Activated CD4-positive, alpha-beta T cell treated with anti-CD3 and anti-CD28 coated beads, Interleukin-2, amount 50 U/mL, for 48 hours (primary cell): ENCODE measurements around the gene CPA5.

Experiments
- DNase-seq, 2 experiments: peaks; one replicate each; pipeline ENCODE4 v3.0.0-alpha.2; 2020

Gene CPA5

DNA sequence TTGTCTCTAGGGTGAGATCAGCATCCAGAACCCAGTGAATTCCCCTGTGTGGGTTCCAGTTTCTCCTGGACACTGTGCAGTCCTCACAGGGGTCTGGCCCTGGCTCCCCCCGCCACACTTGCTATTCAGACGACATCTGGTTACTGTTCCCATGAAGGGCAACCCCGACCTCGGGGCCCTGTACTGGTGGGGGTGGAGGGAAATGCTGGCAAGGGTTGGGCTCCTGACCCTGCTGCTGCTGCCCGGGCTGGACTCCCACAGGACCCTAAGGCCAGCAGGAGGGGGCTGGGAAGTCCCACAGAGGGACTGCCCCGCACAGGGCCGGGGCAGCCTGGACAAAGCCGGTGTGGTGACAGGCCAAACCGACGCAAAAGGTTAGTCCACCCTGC, 34.9 kb downstream of the CPA5 start:
- DNase-seq = no peak

DNA sequence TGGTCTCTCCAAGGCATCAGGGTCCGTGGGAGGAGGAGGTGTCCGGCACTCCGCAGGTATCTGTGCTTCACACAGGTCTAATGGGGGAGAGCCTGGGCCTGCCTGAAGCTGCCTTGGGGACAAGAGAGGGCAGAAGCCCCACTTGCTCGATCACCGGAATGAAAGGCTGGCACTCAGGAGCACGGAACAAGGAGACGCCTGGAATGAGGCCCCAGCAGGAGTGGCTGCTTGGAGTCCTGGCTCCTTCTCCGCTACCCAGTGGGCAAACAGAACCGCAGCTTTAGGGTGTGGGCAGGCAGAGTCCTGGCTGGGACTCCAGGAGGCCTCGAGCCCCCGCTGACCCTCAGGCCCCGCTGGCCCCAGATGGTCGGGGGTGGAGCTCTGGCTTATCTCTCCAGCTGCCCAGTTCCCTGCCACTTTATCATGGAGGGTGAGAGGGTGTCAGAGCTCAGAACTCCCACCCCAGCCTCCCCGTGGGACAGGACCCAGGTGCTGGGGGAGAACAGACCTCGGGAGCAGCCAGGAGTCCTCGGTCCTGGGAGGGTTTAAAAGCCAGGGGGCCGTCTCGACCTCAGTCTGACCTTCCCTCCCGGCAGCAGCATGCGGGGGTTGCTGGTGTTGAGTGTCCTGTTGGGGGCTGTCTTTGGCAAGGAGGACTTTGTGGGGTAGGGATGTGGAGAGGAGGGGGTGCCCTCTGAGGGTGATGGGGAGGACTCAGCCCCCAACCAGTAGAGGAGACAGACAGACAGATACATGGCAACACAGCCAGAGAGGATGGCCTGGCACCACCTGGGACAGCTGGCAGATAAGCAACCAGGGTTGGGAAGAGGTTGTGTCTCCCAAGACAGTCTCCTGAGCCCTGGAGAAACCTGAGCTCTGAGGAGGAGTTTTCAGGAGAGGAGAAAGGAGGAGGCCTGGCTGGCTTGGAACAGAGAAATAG, 35.6 kb downstream of the CPA5 start, which contains the start of gene CPA1:
CPA1 (plus strand) TSS at position 574 of the 940 bp plus-strand sequence; CDS start at position 601, 27 bp downstream.
- DNase-seq = no peak

DNA sequence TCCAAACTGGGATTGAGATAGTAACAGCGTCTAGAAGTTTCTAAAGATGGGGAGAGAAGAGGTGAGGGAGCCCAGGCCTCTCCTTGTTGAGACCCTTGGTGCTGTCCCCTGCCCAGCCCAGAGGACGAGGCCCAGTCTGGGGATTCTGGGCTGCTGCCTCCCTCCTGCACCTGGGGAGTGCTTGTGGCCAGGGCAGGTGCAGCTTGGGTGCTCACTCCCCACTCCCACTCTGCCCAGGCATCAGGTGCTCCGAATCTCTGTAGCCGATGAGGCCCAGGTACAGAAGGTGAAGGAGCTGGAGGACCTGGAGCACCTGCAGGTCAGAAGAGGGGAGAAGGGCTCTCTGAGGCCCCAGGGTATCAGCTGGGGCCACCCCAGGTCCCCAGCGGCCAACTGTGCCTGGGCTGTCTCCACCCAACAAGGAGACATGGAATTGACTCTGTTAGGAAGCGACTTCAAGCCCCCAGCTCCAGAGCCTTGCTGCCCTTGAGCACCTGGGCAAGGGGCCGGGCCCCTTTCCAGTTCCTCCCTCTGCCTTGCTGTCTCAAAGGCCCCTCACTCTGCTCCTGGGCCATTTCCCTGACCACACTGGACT, 36.3 kb downstream of the CPA5 start:
- DNase-seq = no peak

DNA sequence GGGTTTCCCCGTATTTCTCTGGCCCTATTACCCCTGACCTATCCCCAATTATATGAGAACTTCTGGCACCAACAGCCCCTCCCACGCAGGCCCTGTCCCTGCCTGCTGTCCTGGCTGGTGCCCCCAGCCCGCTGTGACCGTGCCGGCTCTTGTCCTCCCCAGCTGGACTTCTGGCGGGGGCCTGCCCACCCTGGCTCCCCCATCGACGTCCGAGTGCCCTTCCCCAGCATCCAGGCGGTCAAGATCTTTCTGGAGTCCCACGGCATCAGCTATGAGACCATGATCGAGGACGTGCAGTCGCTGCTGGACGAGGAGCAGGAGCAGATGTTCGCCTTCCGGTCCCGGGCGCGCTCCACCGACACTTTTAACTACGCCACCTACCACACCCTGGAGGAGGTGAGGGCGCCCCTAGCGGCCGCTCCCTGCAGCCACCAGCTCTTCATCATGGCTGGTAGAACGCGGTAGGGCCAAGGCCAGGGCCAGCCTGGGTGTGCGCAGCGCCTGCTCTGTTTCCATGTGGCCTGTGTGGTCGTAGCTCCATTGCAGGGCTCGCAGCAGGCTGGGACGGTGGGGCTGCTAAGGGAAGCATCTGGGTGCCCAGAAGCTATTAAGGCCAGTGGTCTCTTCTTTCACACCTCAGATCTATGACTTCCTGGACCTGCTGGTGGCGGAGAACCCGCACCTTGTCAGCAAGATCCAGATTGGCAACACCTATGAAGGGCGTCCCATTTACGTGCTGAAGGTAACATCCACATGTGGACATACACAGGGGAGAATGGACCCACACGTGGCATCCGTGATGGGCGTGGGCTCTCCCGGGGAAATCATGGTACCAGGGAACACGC, 37.1 kb downstream of the CPA5 start:
- DNase-seq = no peak

DNA sequence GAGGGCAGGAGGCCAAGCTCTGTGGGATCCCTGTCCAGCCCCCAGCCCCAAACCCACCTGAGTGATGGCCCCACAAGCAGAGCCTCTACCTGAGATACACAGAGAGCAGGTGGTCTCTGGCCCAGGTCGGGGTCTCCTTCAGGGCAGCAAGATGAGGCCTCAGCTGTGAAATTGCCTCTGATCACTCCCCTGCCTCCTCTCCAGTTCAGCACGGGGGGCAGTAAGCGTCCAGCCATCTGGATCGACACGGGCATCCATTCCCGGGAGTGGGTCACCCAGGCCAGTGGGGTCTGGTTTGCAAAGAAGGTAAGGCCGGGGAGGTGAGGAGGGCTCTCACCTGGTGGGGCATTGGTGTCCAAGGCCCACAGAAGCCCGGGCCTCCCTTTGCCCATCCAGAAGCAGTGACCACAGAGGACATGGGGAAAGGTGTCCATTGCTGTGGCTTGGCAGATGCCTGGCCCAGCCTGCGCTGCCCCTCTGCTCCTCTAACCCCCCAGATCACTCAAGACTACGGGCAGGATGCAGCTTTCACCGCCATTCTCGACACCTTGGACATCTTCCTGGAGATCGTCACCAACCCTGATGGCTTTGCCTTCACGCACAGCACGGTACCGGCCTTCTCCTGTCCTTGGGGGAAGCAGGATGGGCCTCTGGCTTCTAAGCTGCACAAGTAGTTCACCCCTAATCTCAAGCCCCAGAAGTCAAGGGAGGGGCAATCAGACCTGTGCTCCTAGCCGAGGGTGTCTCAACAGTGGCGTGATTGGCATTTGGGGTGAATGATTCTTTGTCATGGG, 38.8 kb downstream of the CPA5 start:
- DNase-seq = no peak

DNA sequence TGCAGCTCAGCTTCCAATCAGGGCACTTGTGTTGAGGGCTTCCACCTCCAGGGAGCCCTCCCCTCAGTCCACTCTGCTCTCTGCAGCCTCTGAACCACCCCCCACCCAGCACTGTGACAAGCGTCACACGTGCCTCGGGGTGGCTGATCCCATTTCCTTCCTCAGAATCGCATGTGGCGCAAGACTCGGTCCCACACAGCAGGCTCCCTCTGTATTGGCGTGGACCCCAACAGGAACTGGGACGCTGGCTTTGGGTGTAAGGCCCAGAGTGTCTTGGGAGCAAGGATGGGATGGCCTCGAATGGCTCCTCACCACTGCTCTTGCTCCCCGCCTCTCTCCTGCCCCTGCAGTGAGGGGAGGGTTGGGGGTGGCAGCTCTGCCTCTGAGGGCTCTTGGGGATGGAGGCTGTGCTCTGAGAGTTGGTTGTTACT, 39.8 kb downstream of the CPA5 start:
- no peak for DNase-seq

DNA sequence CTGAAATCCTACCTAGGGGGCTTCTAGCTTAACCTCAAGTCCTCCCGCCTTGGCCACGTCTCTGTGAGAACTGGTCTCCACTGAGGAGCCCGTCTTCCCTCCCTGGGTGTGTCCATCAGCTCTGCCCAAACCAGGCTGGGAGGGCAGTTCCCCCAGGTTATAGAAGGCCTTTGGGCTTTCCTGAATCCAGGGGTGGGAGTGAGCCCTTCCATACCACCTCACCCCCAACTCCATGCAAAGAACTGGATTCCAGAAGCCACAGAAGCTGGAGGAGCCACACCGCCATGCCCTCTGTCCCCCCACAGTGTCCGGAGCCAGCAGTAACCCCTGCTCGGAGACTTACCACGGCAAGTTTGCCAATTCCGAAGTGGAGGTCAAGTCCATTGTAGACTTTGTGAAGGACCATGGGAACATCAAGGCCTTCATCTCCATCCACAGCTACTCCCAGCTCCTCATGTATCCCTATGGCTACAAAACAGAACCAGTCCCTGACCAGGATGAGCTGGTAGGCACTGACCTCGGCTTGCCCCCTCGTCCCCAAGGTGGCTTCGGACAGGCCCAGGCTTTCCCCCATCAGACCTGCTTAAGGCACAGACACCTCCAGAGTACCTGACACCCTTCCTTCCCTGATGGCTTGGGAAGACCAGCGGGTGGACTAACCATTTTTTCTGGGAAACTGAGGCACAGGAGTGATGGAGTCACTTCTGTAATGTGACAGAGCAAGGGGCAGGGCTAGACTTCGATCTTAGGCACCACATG, 40.4 kb downstream of the CPA5 start:
- DNase-seq = no peak

DNA sequence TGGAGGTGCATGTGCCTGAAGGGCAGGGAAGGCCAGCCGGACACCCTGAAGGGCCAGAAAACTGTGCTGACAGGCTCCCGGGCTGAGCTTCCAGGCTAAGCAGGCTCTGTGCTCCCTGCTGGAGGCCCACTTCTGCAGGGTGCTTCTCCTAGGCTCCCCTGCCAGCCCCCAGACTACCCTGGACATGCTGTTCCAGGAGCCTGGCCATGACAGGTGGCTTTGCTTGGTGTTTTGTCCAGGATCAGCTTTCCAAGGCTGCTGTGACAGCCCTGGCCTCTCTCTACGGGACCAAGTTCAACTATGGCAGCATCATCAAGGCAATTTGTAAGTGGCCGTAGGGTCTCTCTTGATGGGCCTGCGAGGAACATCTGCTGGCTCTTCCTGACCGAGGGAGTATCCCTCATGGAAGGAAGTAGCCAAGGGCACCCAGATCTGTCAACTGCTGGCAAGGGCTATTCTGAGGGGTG, 41.0 kb downstream of the CPA5 start:
- DNase-seq = no peak

DNA sequence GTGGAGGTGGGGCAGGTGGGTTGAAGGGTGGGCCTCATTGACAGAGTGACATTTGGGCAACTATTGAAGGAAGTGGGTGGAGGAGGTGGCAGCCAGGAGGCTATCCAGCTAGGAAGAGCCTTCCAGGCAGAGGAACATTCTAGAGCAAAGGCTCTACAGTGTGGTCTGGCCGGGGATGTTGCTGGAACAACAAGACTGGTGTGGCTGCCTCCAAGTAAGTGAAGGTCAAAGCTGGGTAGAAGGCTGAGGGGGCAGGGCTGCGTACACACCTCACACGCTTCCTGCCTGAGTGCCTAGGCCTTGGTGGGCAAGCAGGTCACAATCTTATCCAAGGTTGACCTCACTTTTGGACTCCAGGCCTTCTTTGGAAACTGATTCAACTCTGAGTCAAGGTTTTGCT, 42.3 kb downstream of the CPA5 start:
- no peak for DNase-seq

DNA sequence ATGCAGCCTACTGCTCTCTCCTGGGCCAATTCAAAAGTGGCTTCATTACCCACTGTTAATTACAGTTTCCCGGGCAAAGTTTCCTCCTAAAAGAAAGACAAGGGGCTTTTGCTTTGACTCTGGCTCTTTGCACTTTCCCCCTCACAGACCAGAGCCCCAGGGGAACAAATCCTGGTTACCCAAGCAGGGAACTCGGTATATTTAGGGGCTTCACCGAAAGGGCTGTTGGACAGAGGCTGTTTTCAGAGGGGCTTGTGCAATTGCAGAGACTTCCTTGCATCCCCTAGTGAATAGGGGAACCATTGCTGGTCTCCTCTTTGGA, 42.7 kb downstream of the CPA5 start:
- no peak for DNase-seq

DNA sequence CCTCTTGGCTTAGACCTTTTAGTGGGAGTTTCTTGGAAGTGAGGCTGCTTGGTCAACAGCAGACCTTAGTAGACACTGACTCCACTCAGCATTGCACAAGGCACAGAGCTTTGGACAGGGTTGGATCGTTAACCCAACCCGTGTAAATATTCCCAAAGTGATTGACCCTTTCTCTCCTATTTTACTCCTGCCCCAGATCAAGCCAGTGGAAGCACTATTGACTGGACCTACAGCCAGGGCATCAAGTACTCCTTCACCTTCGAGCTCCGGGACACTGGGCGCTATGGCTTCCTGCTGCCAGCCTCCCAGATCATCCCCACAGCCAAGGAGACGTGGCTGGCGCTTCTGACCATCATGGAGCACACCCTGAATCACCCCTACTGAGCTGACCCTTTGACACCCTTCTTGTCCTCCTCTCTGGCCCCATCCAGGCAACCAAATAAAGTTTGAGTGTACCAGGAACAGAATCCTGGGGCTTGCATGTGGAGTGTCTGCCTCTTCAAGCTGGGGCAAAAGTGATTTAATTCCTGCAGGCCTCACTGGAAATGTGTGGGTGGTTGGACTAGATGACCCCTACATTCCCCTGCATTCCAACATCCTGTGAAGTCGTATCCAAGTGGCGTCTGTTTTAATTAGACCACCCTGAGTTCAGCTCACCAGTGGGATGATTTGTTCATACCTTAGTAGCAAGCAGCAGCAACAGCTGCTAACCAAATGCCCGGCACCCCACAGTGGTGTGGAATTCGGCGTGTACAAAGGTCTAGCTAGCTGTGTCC, 43.2 kb downstream of the CPA5 start:
- no peak for DNase-seq

DNA sequence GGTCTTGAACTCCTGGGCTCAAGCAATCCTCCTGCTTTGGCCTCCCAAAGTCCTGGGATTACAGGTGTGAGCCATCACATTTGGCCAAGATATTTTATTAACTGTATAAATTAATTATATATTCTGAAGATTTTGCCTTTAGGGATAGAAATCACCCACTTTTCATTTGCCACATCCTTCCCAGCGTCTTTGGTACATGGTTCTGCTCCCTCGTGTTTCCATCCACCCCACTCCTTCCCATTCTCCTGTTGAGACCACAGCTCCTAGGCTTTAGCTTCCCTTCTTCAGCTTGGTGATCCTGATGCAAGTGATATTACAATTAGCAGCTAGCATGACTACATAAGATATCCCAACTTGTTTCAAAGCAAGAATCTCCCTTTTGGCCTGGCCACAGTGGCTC, 44.1 kb downstream of the CPA5 start:
- DNase-seq = no peak

DNA sequence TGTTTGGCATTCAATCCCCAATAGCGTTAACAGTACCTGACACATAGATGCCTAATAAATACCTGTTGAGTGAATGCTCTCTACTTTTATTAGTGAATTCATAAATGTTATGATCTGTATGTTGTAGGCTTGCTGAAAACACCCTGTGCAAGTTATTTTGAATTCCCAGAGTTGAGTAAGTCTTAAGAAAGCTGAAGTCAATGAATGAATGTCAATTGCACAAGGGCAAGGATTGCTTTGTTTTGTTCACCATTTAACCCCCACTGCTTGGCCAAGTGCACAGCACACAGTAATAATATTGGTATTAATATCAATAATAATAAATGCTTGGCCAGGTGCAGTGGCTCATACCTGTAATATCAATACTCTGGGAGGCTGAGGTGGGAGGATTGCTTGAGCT, 45.9 kb downstream of the CPA5 start:
- DNase-seq = no peak

DNA sequence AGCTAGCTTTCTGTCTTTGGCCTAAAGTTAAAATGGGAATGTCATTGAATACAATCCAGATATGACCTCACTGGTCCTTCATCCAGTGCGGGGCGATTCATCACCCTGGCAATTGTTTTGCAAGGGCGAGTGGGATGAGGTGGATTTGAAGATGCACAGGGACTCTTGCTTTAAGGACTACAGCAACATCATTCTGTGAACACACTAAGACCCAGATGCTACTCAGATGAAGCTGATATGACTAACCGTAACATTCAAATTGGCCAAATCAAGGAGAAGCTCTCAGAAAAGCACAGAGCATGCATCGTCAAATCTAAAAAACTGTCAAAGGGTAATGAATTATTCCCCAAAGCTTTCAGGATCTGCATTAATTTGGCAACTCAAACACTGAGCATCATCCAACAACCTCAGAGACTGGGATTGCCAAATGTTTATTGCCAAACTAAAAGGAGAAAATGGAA, 48.5 kb downstream of the CPA5 start:
- no peak for DNase-seq

DNA sequence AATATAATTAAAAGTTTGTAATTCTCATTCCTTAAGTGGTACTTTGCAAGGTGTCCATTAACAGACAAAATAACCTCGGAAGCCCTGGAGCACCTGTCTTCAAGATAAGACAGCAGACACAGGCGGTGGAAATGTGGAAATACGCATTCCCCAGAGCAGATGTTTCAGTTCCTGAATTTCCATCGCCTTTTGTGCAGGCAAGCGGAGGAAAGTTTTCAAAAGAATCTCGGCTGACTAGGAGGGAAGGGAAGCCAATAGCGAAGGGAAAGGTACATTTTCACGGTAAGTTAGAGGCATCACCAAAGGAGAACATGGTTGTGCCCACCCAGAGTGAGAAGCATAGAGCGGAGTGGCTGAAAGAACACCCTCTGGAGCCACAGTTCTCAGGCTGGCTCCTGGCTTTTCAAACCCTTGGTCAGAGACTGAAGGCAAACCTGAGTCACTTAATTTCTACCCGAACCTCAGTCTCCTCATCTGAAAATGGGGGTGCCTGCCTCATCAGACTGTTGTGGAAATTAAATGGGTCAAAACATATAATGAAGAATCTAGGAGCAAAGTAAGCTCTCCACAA, 49.3 kb downstream of the CPA5 start:
- DNase-seq = no peak

DNA sequence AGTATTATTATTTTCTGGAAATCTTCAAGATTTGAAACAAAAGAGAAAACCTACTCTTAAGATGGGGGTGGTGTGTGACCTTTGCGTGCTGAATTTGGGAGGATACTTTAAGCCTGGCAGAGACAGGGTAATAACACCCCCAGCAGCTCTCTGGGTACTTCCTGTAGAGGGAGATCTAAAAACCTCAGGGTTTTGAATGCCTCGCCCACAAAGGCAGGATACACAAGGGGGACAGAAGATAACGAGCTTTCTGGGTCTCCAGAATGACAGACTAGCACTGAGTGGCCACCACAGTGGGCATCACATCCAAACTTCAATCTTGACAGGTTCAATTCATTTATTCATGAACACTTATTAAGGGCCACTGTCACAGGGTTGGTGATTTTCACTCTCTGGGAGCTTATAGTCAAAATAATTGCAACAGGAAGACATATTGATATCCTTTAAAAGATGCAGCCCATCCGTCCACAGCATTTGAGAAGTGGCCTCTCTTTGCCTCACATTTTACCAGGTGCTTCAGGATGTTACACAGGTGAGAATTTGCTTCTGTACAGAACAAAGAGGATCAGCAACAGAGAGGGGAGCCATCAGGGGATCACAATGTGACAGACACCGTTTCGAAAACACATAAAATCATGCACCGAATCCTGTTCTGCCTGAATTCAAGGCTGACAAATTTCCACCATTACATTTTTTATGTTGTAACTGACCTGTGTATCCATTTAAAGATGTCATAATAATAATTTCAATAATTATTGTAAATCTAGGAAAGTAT, 50.0 kb downstream of the CPA5 start:
- DNase-seq = peak in 1 of 2 experiments; percentile 13

DNA sequence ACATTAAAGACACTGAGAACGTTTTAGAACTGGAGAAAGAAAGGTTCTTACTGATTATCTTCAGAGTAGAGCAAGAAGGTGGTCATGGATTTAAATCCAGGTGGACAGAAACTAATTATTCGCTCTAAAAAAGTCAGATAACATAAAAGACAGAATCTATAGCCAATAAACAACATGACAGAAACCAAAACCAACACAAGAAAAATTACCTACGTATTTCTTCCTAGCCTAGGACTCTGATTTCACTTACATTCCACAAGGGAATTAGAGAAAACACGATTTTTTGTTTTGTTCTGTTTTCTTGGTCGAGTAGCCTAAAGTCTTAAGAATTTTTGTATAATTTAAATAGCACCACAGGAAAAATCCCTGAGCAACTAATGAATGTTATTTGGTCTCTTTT, 50.8 kb downstream of the CPA5 start:
- no peak for DNase-seq

DNA sequence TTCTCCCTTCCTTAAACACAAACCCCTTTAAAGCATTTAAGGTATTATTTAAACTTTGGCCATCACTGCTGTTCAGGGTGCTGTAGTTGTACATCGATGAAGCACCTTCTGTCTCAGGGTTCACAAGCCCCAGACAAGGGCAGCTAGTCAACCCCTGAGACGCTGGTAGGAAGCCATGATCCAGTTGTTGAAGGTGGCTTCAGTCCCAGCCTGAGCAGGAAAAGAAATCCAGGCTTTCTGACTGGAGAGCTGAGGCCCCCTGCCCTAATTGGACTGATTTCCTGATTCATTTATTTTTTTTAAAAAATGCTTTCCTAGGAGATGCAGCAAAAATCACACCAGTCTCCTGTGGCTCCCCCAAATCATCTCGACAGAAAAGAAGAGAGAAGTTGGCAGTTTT, 51.5 kb downstream of the CPA5 start:
- DNase-seq = no peak

DNA sequence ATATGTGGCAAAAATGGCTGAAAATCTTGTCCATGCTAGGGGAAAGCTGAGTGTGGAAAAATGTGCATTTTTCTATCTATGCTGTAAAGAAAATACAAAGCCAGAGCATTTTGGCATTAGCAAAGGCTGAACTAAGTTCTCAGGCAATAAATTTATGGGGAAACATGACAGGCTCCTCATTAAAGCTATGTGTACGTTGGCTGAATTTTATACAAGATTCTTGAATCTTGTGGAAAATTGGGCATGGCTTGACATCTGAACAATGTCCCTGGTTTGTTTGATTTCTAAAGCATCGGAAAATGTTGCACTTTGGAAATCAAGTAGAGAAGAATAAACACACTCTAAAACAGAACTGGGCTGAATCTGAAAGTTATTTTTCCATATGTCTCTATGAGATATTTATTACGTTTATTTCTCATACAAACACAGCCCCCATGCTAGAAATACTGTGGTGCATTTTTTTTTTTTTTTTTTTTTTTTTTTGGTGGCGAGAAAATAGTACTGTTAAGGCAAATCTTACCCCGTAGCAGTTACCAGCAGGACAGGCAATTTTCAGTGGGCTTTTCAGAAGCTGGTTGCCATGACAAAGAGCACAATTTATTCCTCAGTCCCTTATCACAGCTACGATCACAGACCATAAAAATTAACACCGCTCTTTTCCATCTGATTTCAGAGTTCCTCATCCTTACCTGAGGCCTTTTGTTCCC, 52.6 kb downstream of the CPA5 start:
- DNase-seq = no peak
